NT2/D1 (cell line): ENCODE measurements around the gene CRTAP.

Experiments
- SUZ12 ChIP-seq: IDR thresholded peaks from 2 replicates; pipeline ENCODE4 v1.6.1; 2011; ENCODE audit not compliant: insufficient read length, insufficient read depth; ENCODE audit errors: extremely low read depth
- ZNF274 ChIP-seq: IDR thresholded peaks from 2 replicates; pipeline ENCODE4 v1.6.1; 2011; ENCODE audit warnings: mild to moderate bottlenecking, low read depth, low read length

GRCh38 chr3:33103480-33103879 lies 10.3 kb upstream of the CRTAP start:
- TF ChIP-seq ZNF274, result no peak
- no peak for TF ChIP-seq SUZ12
